Pons (tissue), 1 donor: Measurements from ENCODE around the gene FAM186B.

Experiments used
- DNase-seq: peaks from one replicate; pipeline ENCODE4 v3.0.0-alpha.2; 2016; ENCODE audit warnings: low spot score

FAM186B gene

GRCh38 chr12:49537752-49538509 lies 67.5 kb downstream of the FAM186B start:
- DNase-seq: no peak
